LNCaP clone FGC (cell line): ENCODE data around the gene GPD2.

Experiments
- DNase-seq: peaks from one replicate; pipeline ENCODE4 v3.0.0-alpha.2; 2011; ENCODE audit warnings: low read depth
- H3K4me3 ChIP-seq: 2 replicates; pipeline ENCODE4 v1.5.1; 2011; ENCODE audit warnings: mild to moderate bottlenecking, low read depth, low read length, control low read depth
- CTCF ChIP-seq: IDR thresholded peaks from 2 replicates; pipeline ENCODE4 v1.5.1; 2012; ENCODE audit warnings: mild to moderate bottlenecking; ENCODE audit not compliant: control insufficient read depth, insufficient read depth; ENCODE audit errors: extremely low read depth

Gene GPD2

GRCh38 chr2:156563994-156564753 lies 128.0 kb downstream of the GPD2 start:
- DNase-seq = no peak
- H3K4me3 ChIP-seq = no peak overlapping the region
- no peak for TF ChIP-seq CTCF

GRCh38 chr2:156565066-156565710 lies 129.0 kb downstream of the GPD2 start:
- no peak for DNase-seq
- no peak for TF ChIP-seq CTCF
- no peak overlapping the region for H3K4me3 ChIP-seq

- no peak for DNase-seq
- no peak for TF ChIP-seq CTCF
- H3K4me3 ChIP-seq = no peak overlapping the region
Observed at GRCh38 chr2:156573710-156574109, 137.5 kb downstream of the GPD2 start.

DNA sequence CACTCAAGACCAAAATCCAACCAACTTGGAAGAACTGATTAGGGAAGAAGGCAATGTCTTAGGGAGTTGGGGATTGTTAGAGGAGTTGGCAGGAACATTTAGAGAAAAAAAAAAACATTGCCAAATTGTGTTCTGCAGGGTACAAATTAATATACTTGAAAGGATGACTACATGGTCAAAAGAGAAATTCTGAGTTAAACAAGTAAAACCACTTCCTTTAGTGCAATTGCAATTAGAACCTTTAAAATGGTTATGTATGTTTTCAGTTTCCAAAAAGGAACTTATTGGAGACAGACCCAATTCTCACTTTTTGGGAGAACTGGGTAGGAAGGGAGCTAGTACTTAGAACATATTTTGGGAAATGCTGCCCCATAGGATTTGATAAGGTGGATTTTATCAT lies 137.9 kb downstream of the GPD2 start:
- H3K4me3 ChIP-seq = no peak overlapping the region
- no peak for TF ChIP-seq CTCF
- no peak for DNase-seq

GRCh38 chr2:156576005-156576404 lies 139.8 kb downstream of the GPD2 start:
- no peak overlapping the region for H3K4me3 ChIP-seq
- no peak for TF ChIP-seq CTCF
- DNase-seq = no peak

DNA sequence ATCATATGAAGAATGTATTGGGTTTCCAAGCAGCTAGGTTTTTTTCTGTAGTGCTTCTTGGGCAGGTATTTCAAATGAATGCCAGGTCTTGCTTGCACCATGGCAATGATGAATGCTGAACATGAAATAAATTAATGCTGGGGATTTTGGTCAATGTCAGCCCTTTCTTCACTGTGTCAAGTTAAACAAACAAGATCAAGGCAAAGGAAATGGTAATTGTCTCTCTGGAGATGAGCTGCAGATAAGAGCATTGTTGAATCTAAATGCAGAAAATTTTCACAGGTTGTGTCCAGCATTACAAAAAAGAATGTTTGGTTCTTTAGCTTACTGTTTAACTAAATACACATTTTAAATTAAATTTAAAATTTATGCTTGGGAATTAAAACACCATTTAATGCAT lies 144.3 kb downstream of the GPD2 start:
- no peak for DNase-seq
- TF ChIP-seq CTCF = no peak
- H3K4me3 ChIP-seq = no peak overlapping the region
